Uterus (tissue), 2 donors: ENCODE data around the gene SLC28A3.

ENCODE experiments used
- CTCF ChIP-seq, 4 experiments: fragments of 200-600 bp in 2 of 4; fragments of 450-650 bp in 2 of 4; sonication (generic) in 2 of 4; IDR thresholded peaks; one replicate each; pipeline ENCODE4 v1.5.1; 2016 to 2019; ENCODE audit warnings: antibody characterized with exemption in 4 of 4, mild to moderate bottlenecking in 2 of 4, moderate library complexity in 1 of 4
- POLR2A ChIP-seq, 2 donors: fragments of 450-650 bp; IDR thresholded peaks; one replicate each; pipeline ENCODE4 v1.6.1; 2016; ENCODE audit warnings: antibody characterized with exemption in 2 of 2, mild to moderate bottlenecking in 1 of 2, moderate library complexity in 1 of 2

GRCh38 chr9:84354035-84354434, 13.5 kb upstream of the SLC28A3 start:
- TF ChIP-seq CTCF (IDR thresholded peaks at IDR 0.05), result no peak
- no peak for TF ChIP-seq POLR2A (IDR thresholded peaks at IDR 0.05)
